K562 (cell line): ENCODE results near the gene PIH1D1. TPM values are rescaled to one million over a fixed set of nuclear protein-coding genes. Genes with fewer than 3 reads are reported as not detected.
A peak's percentile ranks its signal among the peaks of the same experiment; 100 is the strongest.

Experiments used
- BRD9 ChIP-seq: fragments of 450-650 bp; IDR thresholded peaks from 2 replicates; pipeline ENCODE4 v1.6.1; 2018; ENCODE audit warnings: low read depth; ENCODE audit not compliant: partially characterized antibody
- CC2D1A ChIP-seq: fragments of 450-650 bp; IDR thresholded peaks from 2 replicates; pipeline ENCODE4 v1.6.1; 2017; ENCODE audit warnings: mild to moderate bottlenecking
- DPF2 ChIP-seq: fragments of 450-650 bp; IDR thresholded peaks from 2 replicates; pipeline ENCODE4 v1.6.1; 2016
- EP300 ChIP-seq: IDR thresholded peaks from 2 replicates; pipeline ENCODE4 v1.6.1; 2012; ENCODE audit warnings: low read length, improper control_type of control experiment
- HCFC1 ChIP-seq: IDR thresholded peaks from 2 replicates; pipeline ENCODE4 v1.6.1; 2012; ENCODE audit warnings: low read depth, low read length, improper control_type of control experiment
- ILF3 ChIP-seq: fragments of 450-650 bp; IDR thresholded peaks from 2 replicates; pipeline ENCODE4 v1.6.1; 2018; ENCODE audit warnings: antibody characterized with exemption, mild to moderate bottlenecking, moderate library complexity, borderline replicate concordance
- JUND ChIP-seq, 2 experiments: IDR thresholded peaks; 2 replicates in 1 of 2; 3 replicates in 1 of 2; pipeline ENCODE4 v1.6.1; 2011; ENCODE audit warnings: borderline replicate concordance in 2 of 2, low read depth in 2 of 2, low read length in 2 of 2, improper control_type of control experiment in 1 of 2, missing biosample characterization in 1 of 2, missing genetic modification characterization in 1 of 2, missing genetic modification reagents in 1 of 2
- KLF13 ChIP-seq: fragments of 450-650 bp; IDR thresholded peaks from 2 replicates; pipeline ENCODE4 v1.6.1; 2016; ENCODE audit warnings: missing genetic modification characterization, low read depth, mild to moderate bottlenecking, missing compliant biosample characterization, moderate library complexity, borderline replicate concordance
- PHF21A ChIP-seq: fragments of 450-650 bp; IDR thresholded peaks from 2 replicates; pipeline ENCODE4 v1.6.1; 2017; ENCODE audit warnings: low read depth, borderline replicate concordance
- PYGO2 ChIP-seq: fragments of 450-650 bp; IDR thresholded peaks from 2 replicates; pipeline ENCODE4 v1.6.1; 2016; ENCODE audit warnings: mild to moderate bottlenecking, missing genetic modification characterization, moderate library complexity, missing compliant biosample characterization
- RCOR1 ChIP-seq, 2 experiments: IDR thresholded peaks; 2 replicates each; pipeline ENCODE4 v1.6.1; 2012; ENCODE audit warnings: low read depth in 2 of 2, low read length in 2 of 2, borderline replicate concordance in 1 of 2, improper control_type of control experiment in 1 of 2
- SETDB1 ChIP-seq: IDR thresholded peaks from one replicate; pipeline ENCODE4 v1.6.1; 2012; ENCODE audit warnings: low read length, control low read depth, inconsistent platforms
- SMAD3 ChIP-seq: fragments of 450-650 bp; formaldehyde crosslinking; conservative IDR thresholded peaks from 2 replicates; pipeline ENCODE4 v1.4.0; 2020; ENCODE audit warnings: mild to moderate bottlenecking
- STAT5B ChIP-seq: fragments of 250-450 bp; sonication (Bioruptor Pico); IDR thresholded peaks from 2 replicates; pipeline ENCODE4 v1.8.0; 2021; ENCODE audit warnings: mild to moderate bottlenecking, inconsistent platforms
- SUPT5H ChIP-seq: fragments of 450-650 bp; IDR thresholded peaks from 2 replicates; pipeline ENCODE4 v1.6.1; 2016
- TAL1 ChIP-seq: fragments of 450-650 bp; IDR thresholded peaks from 2 replicates; pipeline ENCODE4 v1.6.1; 2016; ENCODE audit warnings: mild to moderate bottlenecking
- TGIF2 ChIP-seq: sonication (generic); formaldehyde crosslinking; IDR thresholded peaks from 2 replicates; pipeline ENCODE4 v1.8.1; 2022; ENCODE audit warnings: mild to moderate bottlenecking, missing genetic modification reagents, moderate library complexity
- U2AF2 ChIP-seq: fragments of 200-400 bp; formaldehyde crosslinking; optimal IDR thresholded peaks from 2 replicates; pipeline ENCODE3; 2017; ENCODE audit warnings: low read depth, mild to moderate bottlenecking, low read length
- ZBED1 ChIP-seq: IDR thresholded peaks from 2 replicates; pipeline ENCODE4 v1.6.1; 2014
- ZNF146 ChIP-seq: IDR thresholded peaks from one replicate; pipeline ENCODE4 v1.6.1; 2018; ENCODE audit warnings: missing compliant biosample characterization; ENCODE audit not compliant: unreplicated experiment
- ZNF197 ChIP-seq: fragments of 200-800 bp; sonication (Bioruptor generic); IDR thresholded peaks from 2 replicates; pipeline ENCODE4 v1.6.1; 2016; ENCODE audit warnings: low read depth, missing genetic modification characterization, missing compliant biosample characterization
- ZNF316 ChIP-seq: fragments of 450-650 bp; IDR thresholded peaks from 2 replicates; pipeline ENCODE4 v1.6.1; 2016
- ZNF384 ChIP-seq: IDR thresholded peaks from 2 replicates; pipeline ENCODE4 v1.6.1; 2012; ENCODE audit warnings: low read depth, low read length, improper control_type of control experiment
- ZNF79 ChIP-seq: fragments of 250-450 bp; sonication (Bioruptor Pico); IDR thresholded peaks from 2 replicates; pipeline ENCODE4 v1.4.0; 2020; ENCODE audit warnings: low read depth, mild to moderate bottlenecking, moderate library complexity
- polyA plus RNA-seq, 8 experiments: library from polyadenylated mRNA; depleted of rRNA in 4 of 8; stranded (reverse) in 5 of 8; unstranded in 3 of 8; fragments of >200 nt; fragmentation: Nextera tagmentation in 2 of 8; fragmentation: Illumina TruSeq in 1 of 8; extraction: Ambion mirVana in 2 of 8; extraction: Trizol in 1 of 8; gene quantifications; 2 replicates each; pipeline versions ENCODE4 v1.2.1 to v1.2.3, GENCODE V29; 2011 to 2014; ENCODE audit warnings: inconsistent platforms in 1 of 8, missing spikeins in 1 of 8
- total RNA-seq, 7 experiments: library from RNA; depleted of rRNA in 6 of 7; stranded (reverse); fragments of >200 nt in 6 of 7; fragmentation: Illumina TruSeq in 2 of 7; extraction: Trizol in 2 of 7; gene quantifications; 2 replicates each; pipeline versions ENCODE4 v1.2.1 to v1.2.3, GENCODE V29; 2011 to 2021; ENCODE audit warnings: low replicate concordance in 1 of 7
- TF ChIP-seq, protein P1 (sequence below), 2 experiments: IDR thresholded peaks; 2 replicates each; pipeline ENCODE4 v1.6.1; 2012; ENCODE audit warnings: improper control_type of control experiment in 2 of 2, low read depth in 2 of 2, low read length in 2 of 2, borderline replicate concordance in 1 of 2
- TF ChIP-seq, protein P2 (sequence below): sonication (generic); formaldehyde crosslinking; IDR thresholded peaks from 2 replicates; pipeline ENCODE4 v1.8.1; 2023; ENCODE audit warnings: mild to moderate bottlenecking, missing genetic modification reagents, moderate library complexity
- TF ChIP-seq, protein P3 (sequence below): IDR thresholded peaks from 2 replicates; pipeline ENCODE4 v1.6.1; 2011; ENCODE audit not compliant: insufficient read length; ENCODE audit errors: extremely low read depth

Gene PIH1D1
- total and polyA plus RNA-seq, 9 of the 15 experiments (the other 6 are each of a cell fraction or from before 2014, with no cell fraction given): 26.5 to 224 (median 137) TPM

DNA sequence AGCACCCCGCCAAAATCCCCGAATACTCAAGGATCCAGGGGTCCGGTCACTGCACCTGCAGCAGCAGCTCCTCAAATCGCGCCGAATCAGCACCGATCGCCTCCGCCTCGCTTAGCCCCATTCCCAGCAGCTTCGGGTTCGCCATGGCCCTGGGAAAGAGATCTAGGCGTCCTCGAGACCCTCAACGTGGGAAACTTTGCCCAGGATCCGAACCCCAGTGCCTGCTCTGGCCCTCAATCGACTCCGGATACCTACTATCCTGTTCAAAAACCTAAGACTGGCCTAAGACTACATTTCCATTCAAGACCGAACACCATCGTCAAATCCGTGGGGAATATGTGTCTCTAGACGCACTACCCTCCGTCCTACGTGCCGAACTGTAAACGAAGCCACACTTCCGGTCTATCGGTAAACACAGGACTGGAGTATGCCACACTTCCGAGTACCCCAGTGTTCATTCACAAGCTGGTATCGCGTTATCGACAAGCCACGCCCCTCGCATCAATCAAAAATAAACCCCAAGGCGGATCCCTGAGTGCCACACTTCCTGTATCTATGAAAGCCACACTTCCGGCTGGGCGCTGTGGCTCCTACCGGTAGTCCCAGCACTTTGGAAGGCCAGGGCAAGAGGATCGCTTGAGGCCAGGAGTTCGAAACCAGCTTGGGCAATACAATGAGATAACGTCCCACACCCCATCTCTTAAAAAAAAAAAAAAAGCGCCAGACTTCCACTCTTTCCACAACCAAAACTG is at the start of gene PIH1D1 (continued):
- TF ChIP-seq CC2D1A (peak; percentile 19; the same call in 1 of the 2 replicates), PYGO2 (tag) (no peak), PHF21A (no peak), RCOR1 (IDR thresholded peaks at IDR 0.05; ENCODE audit: borderline replicate concordance in 1 of 2, low read depth in 2 of 2, low read length in 2 of 2) (peak in 1 of 2 experiments; percentile 58; a peak in 2 of 4 replicates), ZNF316 (peak; percentile 25; the same call in 1 of the 2 replicates), KLF13 (tag) (no peak), SMAD3 (CRISPR knock-in tag) (no peak), ZBED1 (no peak), STAT5B (CRISPR knock-in tag) (no peak), ZNF384 (0 out of 2 replicates have a peak, but pooled peaks have one; percentile 2), HCFC1 (peak; percentile 87), SETDB1 (no peak), ILF3 (no peak), ZNF146 (CRISPR knock-in tag) (no peak), ZNF197 (CRISPR knock-in tag) (no peak), ZNF79 (CRISPR knock-in tag) (no peak), TGIF2 (CRISPR knock-in tag) (no peak), SUPT5H (peak; percentile 89), U2AF2 (no peak), JUND (IDR thresholded peaks at IDR 0.05; ENCODE audit: borderline replicate concordance, low read depth, low read length) (peak; percentile 64; the same call in 1 of the 2 replicates), JUND (tag; IDR thresholded peaks at IDR 0.05; ENCODE audit: borderline replicate concordance, low read depth, low read length) (no peak), TAL1 (no peak), EP300 (0 out of 2 replicates have a peak, but pooled peaks have one; percentile 19), BRD9 (no peak), DPF2 (peak; percentile 46; the same call in 1 of the 2 replicates)
- TF ChIP-seq, protein P1, sequence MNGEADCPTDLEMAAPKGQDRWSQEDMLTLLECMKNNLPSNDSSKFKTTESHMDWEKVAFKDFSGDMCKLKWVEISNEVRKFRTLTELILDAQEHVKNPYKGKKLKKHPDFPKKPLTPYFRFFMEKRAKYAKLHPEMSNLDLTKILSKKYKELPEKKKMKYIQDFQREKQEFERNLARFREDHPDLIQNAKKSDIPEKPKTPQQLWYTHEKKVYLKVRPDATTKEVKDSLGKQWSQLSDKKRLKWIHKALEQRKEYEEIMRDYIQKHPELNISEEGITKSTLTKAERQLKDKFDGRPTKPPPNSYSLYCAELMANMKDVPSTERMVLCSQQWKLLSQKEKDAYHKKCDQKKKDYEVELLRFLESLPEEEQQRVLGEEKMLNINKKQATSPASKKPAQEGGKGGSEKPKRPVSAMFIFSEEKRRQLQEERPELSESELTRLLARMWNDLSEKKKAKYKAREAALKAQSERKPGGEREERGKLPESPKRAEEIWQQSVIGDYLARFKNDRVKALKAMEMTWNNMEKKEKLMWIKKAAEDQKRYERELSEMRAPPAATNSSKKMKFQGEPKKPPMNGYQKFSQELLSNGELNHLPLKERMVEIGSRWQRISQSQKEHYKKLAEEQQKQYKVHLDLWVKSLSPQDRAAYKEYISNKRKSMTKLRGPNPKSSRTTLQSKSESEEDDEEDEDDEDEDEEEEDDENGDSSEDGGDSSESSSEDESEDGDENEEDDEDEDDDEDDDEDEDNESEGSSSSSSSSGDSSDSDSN (IDR thresholded peaks at IDR 0.05; ENCODE audit: borderline replicate concordance in 1 of 2, low read depth in 2 of 2, low read length in 2 of 2): no peak
- TF ChIP-seq, protein P2, sequence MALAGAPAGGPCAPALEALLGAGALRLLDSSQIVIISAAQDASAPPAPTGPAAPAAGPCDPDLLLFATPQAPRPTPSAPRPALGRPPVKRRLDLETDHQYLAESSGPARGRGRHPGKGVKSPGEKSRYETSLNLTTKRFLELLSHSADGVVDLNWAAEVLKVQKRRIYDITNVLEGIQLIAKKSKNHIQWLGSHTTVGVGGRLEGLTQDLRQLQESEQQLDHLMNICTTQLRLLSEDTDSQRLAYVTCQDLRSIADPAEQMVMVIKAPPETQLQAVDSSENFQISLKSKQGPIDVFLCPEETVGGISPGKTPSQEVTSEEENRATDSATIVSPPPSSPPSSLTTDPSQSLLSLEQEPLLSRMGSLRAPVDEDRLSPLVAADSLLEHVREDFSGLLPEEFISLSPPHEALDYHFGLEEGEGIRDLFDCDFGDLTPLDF: no peak
- TF ChIP-seq, protein P3, sequence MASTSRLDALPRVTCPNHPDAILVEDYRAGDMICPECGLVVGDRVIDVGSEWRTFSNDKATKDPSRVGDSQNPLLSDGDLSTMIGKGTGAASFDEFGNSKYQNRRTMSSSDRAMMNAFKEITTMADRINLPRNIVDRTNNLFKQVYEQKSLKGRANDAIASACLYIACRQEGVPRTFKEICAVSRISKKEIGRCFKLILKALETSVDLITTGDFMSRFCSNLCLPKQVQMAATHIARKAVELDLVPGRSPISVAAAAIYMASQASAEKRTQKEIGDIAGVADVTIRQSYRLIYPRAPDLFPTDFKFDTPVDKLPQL: no peak
